PFSK-1 (cell line): ENCODE data around the gene AAK1.

ENCODE experiments used
- FOXP2 ChIP-seq: optimal IDR thresholded peaks from 2 replicates; pipeline ENCODE3; 2011; ENCODE audit warnings: borderline replicate concordance, control low read depth, inconsistent platforms; ENCODE audit not compliant: insufficient read depth; ENCODE audit errors: extremely low read length, extremely low read depth
- POLR2AphosphoS5 ChIP-seq: IDR thresholded peaks from 2 replicates; pipeline ENCODE4 v1.6.1; 2012; ENCODE audit warnings: low read depth, mild to moderate bottlenecking, control low read depth, low read length, moderate library complexity
- SIN3A ChIP-seq: IDR thresholded peaks from 2 replicates; pipeline ENCODE4 v1.6.1; 2012; ENCODE audit warnings: mild to moderate bottlenecking, low read length, moderate library complexity, borderline replicate concordance; ENCODE audit not compliant: insufficient read depth
- TAF1 ChIP-seq: IDR thresholded peaks from 2 replicates; pipeline ENCODE4 v1.6.1; 2012; ENCODE audit warnings: low read length, control low read depth, borderline replicate concordance; ENCODE audit not compliant: insufficient read depth
- TF ChIP-seq, protein P1 (sequence below), 2 experiments: IDR thresholded peaks; 2 replicates each; pipeline versions ENCODE4 v1.6.1 to v1.8.0; 2011 to 2012; ENCODE audit warnings: low read depth in 2 of 2, low read length in 2 of 2, control low read depth in 1 of 2, inconsistent platforms in 1 of 2, mild to moderate bottlenecking in 1 of 2, moderate library complexity in 1 of 2; ENCODE audit not compliant: insufficient read depth in 1 of 2

The AAK1 gene

DNA sequence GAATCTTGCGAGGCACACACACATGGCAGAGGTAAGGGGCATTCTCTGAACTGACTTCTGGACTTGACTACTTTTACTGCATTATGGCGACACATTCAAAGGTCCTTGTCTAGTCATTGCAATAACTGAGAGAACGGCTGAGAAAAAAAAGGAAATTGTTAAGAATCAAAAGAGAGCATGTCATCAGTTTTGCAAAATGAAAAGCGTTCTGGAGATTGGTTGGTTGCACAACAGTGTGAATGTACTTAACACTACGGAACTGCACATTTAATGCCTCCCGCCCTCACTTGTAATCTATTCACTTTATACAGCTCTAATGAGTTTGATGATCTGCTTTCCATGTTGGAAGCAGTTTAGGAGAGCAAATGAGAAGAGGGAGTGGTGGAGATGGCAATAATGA, 137.8 kb downstream of the AAK1 start:
- no peak for TF ChIP-seq FOXP2
- no peak for TF ChIP-seq TAF1

DNA sequence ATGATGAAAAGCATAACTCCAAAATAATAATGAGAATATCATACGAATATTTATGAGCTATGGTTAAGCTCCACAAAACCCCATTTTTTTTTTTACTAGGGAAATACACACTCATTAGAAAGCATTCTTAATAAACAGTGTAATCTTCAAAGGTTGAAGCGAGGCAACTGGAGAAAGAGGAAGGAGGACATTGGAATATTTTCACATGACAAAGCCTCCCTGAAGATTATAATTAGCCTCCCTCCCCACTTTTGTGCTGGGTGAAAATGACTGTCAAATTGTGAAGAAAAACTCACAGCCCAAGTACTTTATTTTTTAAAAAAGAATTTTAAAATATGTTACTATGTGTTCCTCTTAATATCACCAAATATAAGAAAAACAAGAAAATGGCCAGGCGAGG, 142.2 kb downstream of the AAK1 start:
- TF ChIP-seq SIN3A (no peak), POLR2AphosphoS5 (no peak), FOXP2 (no peak), TAF1 (no peak)
- TF ChIP-seq, protein P1, sequence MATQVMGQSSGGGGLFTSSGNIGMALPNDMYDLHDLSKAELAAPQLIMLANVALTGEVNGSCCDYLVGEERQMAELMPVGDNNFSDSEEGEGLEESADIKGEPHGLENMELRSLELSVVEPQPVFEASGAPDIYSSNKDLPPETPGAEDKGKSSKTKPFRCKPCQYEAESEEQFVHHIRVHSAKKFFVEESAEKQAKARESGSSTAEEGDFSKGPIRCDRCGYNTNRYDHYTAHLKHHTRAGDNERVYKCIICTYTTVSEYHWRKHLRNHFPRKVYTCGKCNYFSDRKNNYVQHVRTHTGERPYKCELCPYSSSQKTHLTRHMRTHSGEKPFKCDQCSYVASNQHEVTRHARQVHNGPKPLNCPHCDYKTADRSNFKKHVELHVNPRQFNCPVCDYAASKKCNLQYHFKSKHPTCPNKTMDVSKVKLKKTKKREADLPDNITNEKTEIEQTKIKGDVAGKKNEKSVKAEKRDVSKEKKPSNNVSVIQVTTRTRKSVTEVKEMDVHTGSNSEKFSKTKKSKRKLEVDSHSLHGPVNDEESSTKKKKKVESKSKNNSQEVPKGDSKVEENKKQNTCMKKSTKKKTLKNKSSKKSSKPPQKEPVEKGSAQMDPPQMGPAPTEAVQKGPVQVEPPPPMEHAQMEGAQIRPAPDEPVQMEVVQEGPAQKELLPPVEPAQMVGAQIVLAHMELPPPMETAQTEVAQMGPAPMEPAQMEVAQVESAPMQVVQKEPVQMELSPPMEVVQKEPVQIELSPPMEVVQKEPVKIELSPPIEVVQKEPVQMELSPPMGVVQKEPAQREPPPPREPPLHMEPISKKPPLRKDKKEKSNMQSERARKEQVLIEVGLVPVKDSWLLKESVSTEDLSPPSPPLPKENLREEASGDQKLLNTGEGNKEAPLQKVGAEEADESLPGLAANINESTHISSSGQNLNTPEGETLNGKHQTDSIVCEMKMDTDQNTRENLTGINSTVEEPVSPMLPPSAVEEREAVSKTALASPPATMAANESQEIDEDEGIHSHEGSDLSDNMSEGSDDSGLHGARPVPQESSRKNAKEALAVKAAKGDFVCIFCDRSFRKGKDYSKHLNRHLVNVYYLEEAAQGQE (IDR thresholded peaks at IDR 0.05; ENCODE audit: insufficient read depth in 1 of 2, low read depth in 2 of 2, low read length in 2 of 2) = no peak

DNA sequence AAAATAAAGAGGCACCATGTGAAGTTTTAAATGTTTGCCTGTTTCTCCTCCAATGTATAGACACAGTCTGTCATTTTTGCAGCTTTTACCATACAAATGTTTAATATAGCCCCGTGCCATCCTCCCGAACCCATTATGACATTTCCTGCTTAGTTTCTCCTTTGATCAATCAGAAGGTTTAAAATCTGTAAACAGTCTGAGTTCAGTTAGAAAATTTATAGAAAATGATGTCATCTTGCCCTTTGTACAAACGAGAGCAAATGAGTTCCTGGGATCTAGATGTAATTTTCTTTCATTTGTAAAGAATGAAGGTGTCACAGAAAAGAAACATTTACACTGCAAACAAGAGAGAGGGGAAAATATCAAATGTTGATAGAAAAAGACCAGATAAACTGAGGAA, 143.6 kb downstream of the AAK1 start:
- TF ChIP-seq POLR2AphosphoS5 = no peak

DNA sequence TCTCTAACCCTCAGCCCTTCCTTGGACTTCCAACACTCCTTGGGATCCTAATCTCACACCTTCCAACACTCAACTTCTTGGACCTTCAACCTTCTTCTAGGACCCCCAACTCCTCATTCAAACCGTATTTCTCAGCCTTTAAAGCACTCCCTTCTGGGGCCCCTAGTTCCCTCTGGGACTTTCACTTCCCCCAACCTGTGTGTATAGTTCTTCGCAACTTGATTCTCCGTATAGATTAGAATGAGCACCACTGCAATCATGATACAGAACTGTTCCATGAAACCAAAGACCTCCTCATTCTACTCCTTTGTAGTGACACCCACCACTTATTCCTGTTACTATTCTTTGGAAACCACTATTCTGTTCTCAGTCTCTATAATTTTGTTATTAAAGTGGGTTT, 144.3 kb downstream of the AAK1 start:
- no peak for TF ChIP-seq FOXP2
- TF ChIP-seq, protein P1 (IDR thresholded peaks at IDR 0.05; ENCODE audit: insufficient read depth in 1 of 2, low read depth in 2 of 2, low read length in 2 of 2) = no peak
- TF ChIP-seq TAF1 = no peak

DNA sequence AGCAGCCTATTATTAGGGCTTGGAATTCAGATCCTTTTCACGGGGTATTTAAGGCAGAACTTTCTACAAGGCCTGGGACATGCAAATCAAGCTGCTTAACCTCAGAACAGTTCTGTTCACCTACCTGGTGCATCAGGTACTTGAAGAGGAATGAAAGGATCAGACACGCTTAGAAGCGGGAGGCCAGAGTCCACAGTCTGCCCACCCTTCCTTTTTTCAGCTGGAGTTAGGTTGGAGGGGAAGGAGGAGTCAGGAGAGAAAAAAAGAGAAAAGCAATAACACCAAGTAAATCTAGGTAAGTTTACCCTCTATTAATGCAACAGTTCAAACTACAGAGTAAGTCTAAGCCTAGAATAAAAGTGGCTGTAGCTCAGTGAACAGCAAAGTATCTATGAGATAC, 147.7 kb downstream of the AAK1 start:
- no peak for TF ChIP-seq TAF1
- TF ChIP-seq FOXP2 = no peak
- TF ChIP-seq, protein P1 (IDR thresholded peaks at IDR 0.05; ENCODE audit: insufficient read depth in 1 of 2, low read depth in 2 of 2, low read length in 2 of 2) = no peak
- no peak for TF ChIP-seq SIN3A
- TF ChIP-seq POLR2AphosphoS5 = no peak

DNA sequence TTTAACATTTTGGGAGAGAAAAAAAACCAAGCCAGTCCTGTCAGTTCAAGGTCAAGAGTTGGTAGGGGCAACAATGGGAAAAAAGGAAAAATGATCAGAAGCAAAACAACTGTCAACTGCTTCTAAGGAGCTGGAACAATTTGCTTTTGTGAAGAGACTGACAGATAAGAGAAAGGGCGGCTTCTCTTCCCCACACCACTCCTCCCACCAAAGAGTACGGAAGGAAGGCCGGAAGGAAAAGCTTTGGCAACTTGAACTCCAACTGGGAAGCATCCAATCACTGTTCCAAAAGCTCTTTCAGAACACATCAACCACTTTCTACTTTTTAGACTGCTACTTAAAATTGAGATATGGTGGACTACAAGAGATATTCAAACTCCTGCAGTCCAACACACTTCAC, 148.5 kb downstream of the AAK1 start:
- TF ChIP-seq, protein P1 (IDR thresholded peaks at IDR 0.05; ENCODE audit: insufficient read depth in 1 of 2, low read depth in 2 of 2, low read length in 2 of 2) = no peak
- no peak for TF ChIP-seq SIN3A
